ENCODE data around the gene MBOAT2. TPM values are rescaled to one million over a fixed set of nuclear protein-coding genes. Genes with fewer than 3 reads are reported as not detected.

Gene MBOAT2
- polyA plus RNA-seq, 1 donor from 2014 or later: 205 TPM

DNA sequence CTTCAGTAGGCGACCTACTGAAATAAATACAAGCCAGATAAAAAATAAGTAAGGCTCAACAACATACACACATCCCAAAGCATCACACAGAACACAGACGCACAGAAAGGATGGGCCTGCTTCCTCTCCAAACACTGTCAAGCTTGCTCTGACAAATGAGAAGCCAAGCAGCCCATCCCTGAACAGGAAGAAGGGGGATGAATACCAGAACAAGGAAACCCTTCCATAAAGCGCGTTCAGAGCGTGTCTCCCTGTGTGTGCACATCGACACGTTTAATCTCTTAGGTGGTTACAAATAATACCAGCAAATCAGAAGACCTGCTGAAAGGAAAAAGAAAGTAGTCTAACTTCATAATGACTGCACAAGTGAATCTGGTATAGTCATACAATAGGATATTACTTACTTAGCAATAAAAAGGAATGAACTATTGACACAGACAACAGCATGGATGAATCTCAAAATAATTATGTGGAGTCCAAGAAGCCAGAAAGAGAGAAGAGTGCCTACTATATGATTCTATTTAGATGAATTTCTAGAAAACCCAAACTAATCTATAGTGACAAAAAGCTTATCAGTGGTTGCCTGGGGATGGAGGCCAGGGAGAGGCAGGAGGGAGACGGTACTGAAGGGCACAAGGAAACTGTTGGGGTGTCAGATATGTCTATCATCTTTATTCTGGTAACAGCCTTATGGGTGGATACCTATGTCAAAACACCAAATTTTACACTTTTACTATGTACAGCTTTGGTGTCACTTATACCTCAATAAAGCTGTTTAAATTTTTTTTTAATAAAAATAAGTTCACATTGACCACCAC is 26.8 kb downstream of the MBOAT2 start:
- Histone ChIP-seq H3K4me2 (ENCODE audit: low read length) (no peak overlapping the region), H4K20me1 (ENCODE audit: insufficient read depth) (no peaks in the 10 kb centered on the region), H3K27me3 (ENCODE audit: insufficient read depth, low read depth, low read length) (no peaks in the 10 kb centered on the region), H3K4me3 (ENCODE audit: low read length) (no peak overlapping the region), H3K79me2 (replicated peaks; ENCODE audit: insufficient read depth, low read length) (peaks cover 45% of the 10 kb centered on the region), H3K9me3 (ENCODE audit: low read length) (no peaks in the 10 kb centered on the region), H3K27ac (ENCODE audit: low read length) (no peak overlapping the region), H3K36me3 (ENCODE audit: insufficient read depth, low read length) (no peaks in the 10 kb centered on the region), H2AFZ (ENCODE audit: low read depth, low read length) (no peak overlapping the region), H3F3A (ENCODE audit: insufficient read depth, low read length, poor library complexity, severe bottlenecking) (no peaks in the 10 kb centered on the region), H3K9me2 (ENCODE audit: insufficient read depth, low read length) (no peaks in the 10 kb centered on the region), H3K9ac (ENCODE audit: low read length) (no peak overlapping the region)
- TF ChIP-seq, protein P1, sequence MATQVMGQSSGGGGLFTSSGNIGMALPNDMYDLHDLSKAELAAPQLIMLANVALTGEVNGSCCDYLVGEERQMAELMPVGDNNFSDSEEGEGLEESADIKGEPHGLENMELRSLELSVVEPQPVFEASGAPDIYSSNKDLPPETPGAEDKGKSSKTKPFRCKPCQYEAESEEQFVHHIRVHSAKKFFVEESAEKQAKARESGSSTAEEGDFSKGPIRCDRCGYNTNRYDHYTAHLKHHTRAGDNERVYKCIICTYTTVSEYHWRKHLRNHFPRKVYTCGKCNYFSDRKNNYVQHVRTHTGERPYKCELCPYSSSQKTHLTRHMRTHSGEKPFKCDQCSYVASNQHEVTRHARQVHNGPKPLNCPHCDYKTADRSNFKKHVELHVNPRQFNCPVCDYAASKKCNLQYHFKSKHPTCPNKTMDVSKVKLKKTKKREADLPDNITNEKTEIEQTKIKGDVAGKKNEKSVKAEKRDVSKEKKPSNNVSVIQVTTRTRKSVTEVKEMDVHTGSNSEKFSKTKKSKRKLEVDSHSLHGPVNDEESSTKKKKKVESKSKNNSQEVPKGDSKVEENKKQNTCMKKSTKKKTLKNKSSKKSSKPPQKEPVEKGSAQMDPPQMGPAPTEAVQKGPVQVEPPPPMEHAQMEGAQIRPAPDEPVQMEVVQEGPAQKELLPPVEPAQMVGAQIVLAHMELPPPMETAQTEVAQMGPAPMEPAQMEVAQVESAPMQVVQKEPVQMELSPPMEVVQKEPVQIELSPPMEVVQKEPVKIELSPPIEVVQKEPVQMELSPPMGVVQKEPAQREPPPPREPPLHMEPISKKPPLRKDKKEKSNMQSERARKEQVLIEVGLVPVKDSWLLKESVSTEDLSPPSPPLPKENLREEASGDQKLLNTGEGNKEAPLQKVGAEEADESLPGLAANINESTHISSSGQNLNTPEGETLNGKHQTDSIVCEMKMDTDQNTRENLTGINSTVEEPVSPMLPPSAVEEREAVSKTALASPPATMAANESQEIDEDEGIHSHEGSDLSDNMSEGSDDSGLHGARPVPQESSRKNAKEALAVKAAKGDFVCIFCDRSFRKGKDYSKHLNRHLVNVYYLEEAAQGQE (IDR thresholded peaks at IDR 0.05; ENCODE audit: borderline replicate concordance): no peak
- TF ChIP-seq, protein P2, sequence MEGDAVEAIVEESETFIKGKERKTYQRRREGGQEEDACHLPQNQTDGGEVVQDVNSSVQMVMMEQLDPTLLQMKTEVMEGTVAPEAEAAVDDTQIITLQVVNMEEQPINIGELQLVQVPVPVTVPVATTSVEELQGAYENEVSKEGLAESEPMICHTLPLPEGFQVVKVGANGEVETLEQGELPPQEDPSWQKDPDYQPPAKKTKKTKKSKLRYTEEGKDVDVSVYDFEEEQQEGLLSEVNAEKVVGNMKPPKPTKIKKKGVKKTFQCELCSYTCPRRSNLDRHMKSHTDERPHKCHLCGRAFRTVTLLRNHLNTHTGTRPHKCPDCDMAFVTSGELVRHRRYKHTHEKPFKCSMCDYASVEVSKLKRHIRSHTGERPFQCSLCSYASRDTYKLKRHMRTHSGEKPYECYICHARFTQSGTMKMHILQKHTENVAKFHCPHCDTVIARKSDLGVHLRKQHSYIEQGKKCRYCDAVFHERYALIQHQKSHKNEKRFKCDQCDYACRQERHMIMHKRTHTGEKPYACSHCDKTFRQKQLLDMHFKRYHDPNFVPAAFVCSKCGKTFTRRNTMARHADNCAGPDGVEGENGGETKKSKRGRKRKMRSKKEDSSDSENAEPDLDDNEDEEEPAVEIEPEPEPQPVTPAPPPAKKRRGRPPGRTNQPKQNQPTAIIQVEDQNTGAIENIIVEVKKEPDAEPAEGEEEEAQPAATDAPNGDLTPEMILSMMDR (IDR thresholded peaks at IDR 0.05; ENCODE audit: poor library complexity, severe bottlenecking): no peak
- no peak for TF ChIP-seq EZH2 (IDR thresholded peaks at IDR 0.05; ENCODE audit: borderline replicate concordance, insufficient read depth, low read length, poor library complexity, severe bottlenecking)
- TF ChIP-seq EP300 (conservative IDR thresholded peaks at IDR 0.05; ENCODE audit: poor library complexity, severe bottlenecking): no peak
- no peak for TF ChIP-seq POLR2AphosphoS5 (IDR thresholded peaks at IDR 0.05)

DNA sequence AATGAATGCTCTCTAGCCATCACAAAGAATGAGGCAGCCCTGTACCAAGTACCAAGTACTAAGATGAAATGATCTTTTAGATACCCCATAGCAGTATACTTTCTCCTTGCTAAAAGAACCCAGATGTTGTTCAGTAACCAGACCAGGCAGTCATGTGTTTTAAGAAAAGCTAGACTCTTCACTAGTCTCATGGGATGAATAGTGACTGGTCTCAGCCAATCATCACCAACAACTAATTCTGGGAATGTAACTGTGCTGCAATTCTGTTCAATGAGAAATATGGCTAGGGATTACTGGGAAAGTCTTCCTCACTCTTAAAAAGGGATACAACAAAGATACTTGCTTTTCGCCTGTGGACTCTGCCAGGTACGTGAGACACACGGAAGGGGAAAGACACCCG is 29.5 kb downstream of the MBOAT2 start:
- peaks cover 24% of the 10 kb centered on the region for H3K79me2 ChIP-seq (replicated peaks; ENCODE audit: insufficient read depth, low read length)
- no peak overlapping the region for H3K4me2 ChIP-seq (ENCODE audit: low read length)

More for the DNA sequence above, 29.5 kb downstream of the MBOAT2 start:
- Histone ChIP-seq H3F3A (ENCODE audit: insufficient read depth, low read length, poor library complexity, severe bottlenecking) (no peaks in the 10 kb centered on the region), H3K27ac (ENCODE audit: low read length) (no peak overlapping the region), H4K20me1 (ENCODE audit: insufficient read depth) (no peaks in the 10 kb centered on the region), H3K9ac (ENCODE audit: low read length) (no peak overlapping the region), H2AFZ (ENCODE audit: low read depth, low read length) (no peak overlapping the region), H3K36me3 (ENCODE audit: insufficient read depth, low read length) (no peaks in the 10 kb centered on the region), H3K27me3 (ENCODE audit: insufficient read depth, low read depth, low read length) (no peaks in the 10 kb centered on the region), H3K9me3 (ENCODE audit: low read length) (no peaks in the 10 kb centered on the region), H3K4me3 (ENCODE audit: low read length) (no peak overlapping the region), H3K9me2 (ENCODE audit: insufficient read depth, low read length) (no peaks in the 10 kb centered on the region)
- TF ChIP-seq, protein P1 (IDR thresholded peaks at IDR 0.05; ENCODE audit: borderline replicate concordance): no peak
- TF ChIP-seq POLR2AphosphoS5 (IDR thresholded peaks at IDR 0.05) (no peak), SMC3 (conservative IDR thresholded peaks at IDR 0.05; ENCODE audit: poor library complexity) (no peak), EP300 (conservative IDR thresholded peaks at IDR 0.05; ENCODE audit: poor library complexity, severe bottlenecking) (no peak), EZH2 (IDR thresholded peaks at IDR 0.05; ENCODE audit: borderline replicate concordance, insufficient read depth, low read length, poor library complexity, severe bottlenecking) (no peak), RAD21 (conservative IDR thresholded peaks at IDR 0.05) (no peak), TAF1 (IDR thresholded peaks at IDR 0.05; ENCODE audit: low read depth) (no peak), MXI1 (conservative IDR thresholded peaks at IDR 0.05; ENCODE audit: poor library complexity, severe bottlenecking) (no peak)
- TF ChIP-seq, protein P2 (IDR thresholded peaks at IDR 0.05; ENCODE audit: poor library complexity, severe bottlenecking): no peak
